ENCODE results near the gene RAB6B.

The RAB6B gene

DNA sequence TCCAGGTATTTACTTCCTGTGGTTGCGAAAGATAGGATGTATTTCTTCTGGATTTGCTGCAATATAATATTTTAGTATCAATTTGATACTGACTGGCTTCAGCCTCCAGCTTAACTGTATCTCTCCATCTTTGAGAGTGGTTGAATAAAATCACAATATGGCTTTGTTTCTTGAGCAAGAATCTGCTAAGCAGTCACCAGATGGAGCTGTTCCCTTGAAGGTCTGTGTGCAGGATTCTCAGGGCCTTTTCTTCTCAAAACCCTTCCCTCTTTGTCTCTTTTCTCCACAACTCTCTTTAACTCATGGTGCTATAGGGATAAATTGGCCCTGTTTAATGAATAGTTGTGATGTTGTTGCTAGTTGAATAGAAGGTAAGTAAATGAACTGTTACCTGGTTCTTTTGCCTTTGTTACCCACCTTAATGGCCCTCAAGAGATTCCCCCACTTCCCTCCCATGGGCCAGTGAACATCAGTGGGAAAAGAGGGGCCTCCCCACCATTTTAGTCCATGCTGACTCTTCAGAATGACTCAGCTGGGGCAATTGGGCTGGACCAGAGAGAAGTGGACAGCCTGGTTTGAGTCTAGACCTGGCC lies 34.8 kb upstream of the RAB6B start:
- peak; percentile 64 for DNase-seq (ENCODE audit: low read depth, low spot score)

DNA sequence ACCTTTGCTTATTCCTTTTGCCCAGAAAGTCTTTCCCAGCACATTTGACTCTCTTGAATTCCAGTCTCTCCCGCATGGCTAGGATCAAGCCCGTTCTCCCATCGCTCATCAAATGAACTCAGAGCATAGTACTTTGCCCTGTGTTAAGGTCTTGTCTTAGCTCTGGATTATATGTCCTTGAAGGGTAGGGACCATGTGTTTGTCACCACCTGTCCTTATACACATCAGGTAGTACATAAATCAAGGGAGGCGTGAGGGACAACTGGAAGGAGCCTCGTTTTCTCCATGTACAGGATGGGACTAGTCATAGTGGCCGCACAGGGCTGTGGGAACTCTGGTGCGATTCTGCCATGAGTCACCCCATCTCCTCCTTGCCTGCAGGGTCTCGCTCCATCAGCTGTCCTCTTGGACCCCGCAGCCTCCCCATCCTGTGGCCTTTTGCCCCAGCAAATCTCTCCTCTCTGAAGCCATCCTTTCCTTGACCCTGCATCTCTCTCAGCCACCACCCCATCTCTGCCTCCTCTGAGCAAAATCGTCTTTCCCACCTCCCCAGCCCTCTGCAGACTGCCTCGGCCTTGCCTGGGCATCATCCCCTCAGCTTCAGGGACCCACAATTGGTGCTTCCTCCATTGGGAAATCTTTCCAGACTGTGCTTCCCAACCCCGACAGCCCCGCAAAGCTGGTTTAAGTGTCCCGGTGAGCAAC lies 33.4 kb upstream of the RAB6B start:
- no peak for DNase-seq (ENCODE audit: low read depth, low spot score)

GRCh38 chr3:133928136-133928893 lies 32.6 kb upstream of the RAB6B start:
- no peak for DNase-seq (ENCODE audit: low read depth, low spot score)

GRCh38 chr3:133927540-133928066 lies 31.9 kb upstream of the RAB6B start:
- DNase-seq (ENCODE audit: low read depth, low spot score), result no peak

- DNase-seq (ENCODE audit: low read depth, low spot score), result no peak
Observed at GRCh38 chr3:133926736-133927539, 31.3 kb upstream of the RAB6B start.

DNA sequence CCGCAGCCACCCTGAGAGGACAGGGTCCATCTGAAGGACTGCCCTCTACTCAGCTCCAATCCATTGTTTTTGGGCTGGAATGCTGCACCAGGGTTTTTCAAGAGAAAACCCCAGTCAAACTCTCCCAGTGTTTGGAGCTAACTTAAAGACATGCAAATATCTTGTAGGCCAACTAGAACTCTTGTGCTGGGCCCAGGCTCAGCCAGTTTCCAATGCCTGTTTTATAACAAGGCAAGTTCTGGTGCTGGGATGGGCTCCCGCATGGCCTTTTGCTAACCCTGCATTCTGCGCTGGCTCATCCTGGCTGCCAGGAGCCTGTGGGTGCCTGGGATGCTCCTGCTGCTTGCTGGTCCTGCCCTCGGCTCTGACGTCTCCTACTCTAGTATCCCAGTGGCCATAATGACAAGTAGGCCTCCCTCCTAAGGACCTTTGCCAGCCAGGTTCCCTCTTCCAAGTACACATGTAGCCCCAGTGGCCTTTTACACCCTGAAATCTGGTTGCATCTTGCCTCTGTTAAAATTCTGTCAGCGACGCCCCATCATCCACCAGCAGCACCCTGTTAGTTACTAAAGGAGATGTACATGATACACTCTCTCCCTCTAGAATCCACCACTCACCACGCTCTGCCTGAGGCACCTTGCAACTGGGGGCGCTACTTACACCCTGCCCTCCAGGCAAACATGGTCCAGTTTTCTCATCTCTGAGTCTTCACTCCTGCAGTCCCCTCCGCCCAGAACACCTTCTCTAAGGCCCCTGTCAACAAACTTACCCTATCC lies 30.5 kb upstream of the RAB6B start:
- DNase-seq (ENCODE audit: low read depth, low spot score), result no peak

- DNase-seq (ENCODE audit: low read depth, low spot score), result no peak
Observed at GRCh38 chr3:133924041-133924440, 28.4 kb upstream of the RAB6B start.

DNA sequence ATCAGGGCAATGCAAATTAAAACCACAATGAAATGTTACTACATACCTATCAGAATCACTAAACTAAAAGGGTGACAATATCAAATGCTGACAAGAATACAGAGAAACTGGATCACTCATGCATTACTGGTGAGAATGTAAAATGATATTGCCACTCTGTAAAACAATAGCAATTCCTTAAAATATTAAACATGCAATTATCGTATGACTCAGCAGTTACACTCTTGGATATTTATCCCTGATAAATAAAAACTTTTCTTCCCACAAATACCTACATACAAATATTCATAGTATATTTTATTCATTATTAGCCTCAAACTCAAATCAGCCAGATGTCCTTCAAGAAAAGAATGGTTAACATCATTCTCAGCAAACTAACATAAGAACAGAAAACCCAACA lies 25.9 kb upstream of the RAB6B start:
- no peak for DNase-seq (ENCODE audit: low read depth, low spot score)

DNA sequence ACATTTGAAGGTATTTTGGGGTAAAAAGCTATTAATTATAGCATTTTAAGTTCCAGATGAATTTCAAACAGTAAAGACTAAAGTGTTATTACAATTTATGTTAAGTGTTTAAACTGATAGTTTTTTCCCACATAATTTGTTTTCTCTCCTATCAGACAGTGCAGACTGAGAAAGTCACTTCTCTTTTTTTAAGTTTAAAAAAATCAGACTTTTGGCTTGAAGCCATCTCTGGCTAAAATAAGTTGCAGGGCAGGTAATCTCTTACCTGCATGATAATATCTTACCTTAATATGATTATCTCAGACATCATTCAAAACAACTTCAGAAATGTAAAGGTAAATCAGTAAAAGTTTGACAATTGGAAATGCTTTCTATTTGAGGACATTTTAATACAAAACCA lies 21.5 kb upstream of the RAB6B start:
- no peak for DNase-seq (ENCODE audit: low read depth, low spot score)

DNA sequence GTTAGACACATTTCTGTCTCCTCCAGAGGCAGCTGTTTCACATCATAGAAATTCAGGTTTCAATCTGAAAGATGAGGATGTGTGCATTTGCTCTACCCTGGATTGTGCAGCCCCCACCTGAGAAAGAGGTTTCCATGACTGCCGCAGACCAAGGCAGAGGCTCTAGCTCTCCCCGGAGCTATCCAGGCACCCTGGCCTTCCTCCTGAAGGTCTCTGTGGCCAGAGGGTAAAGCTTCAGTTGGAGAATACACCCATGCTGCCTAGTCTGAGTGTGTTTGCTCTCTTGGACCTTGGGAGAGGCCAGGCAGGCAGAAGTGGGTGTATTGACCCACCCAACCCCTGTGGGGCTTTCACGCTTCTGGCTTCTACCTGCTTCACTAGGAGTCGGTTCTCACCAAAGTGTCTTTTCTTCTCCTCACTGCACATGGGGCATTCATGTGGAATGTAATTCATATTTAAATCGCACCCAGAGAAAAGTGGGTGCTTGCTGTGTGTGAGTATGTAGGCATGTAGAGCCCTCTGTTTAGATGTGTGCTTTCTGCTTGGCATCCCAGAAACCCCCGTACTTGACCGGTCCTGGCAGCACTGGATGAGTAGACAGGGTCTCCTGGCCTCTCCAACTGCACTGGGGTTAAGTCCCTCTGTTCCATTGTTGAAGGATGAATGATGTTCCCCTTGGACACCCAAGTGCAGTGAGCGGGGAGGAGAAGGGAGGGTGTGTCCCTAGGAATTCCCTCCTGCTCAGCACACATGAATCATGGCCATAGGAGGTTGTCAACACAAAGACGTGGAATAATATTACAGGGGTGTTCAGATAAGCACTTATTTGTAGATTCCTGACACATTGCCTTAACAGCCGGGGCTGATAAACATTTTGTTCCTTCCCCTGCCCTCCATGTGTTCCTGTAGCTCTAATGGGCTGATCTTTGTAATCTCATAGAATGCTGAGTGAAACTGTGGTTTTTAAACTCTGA lies 20.3 kb upstream of the RAB6B start:
- DNase-seq (ENCODE audit: low read depth, low spot score), result no peak

GRCh38 chr3:133914839-133915600 lies 19.3 kb upstream of the RAB6B start:
- no peak for DNase-seq (ENCODE audit: low read depth, low spot score)

DNA sequence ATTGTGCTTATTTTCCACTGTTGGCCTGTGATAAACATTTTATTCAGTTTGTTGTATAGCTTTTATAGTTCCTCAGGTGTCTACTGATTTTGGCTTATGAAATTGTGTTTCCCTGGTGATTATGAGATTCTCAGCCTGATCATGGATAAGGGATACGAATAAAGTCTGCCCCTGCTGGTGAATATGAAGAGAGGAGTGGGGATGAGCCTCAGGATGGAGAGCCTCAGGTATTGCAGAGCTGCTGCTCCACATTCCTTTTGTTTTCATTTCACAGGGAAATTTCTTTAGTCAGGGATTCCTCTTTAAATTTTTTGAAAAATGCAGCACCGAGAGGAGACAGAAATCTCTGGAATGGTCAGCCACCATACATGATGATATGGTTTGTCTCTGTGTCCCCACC lies 14.7 kb upstream of the RAB6B start:
- no peak for DNase-seq (ENCODE audit: low read depth, low spot score)

- no peak for DNase-seq (ENCODE audit: low read depth, low spot score)
Observed at GRCh38 chr3:133905376-133905775, 9.7 kb upstream of the RAB6B start.

GRCh38 chr3:133901847-133902246 lies 6.2 kb upstream of the RAB6B start:
- no peak for DNase-seq (ENCODE audit: low read depth, low spot score)

DNA sequence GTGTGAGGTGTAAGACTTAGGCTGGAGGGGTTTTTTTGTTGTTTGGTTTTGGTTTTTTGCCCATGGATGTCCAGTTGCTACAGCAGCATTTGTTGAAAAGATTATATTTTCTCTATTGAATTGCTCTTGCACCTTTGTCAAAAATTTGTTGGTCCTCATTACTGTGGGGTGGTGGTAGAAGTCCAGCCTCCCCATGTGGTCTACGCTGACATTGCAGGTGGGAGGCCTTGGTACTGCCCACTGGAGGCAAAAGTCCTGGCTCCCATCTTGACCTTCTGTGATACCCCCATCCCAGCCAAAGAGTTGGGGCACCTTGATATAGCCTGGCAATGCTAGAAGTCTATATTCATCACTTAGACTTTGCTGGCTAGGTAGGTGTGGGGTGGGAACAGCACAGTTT lies 5.4 kb upstream of the RAB6B start:
- no peak for DNase-seq (ENCODE audit: low read depth, low spot score)

DNA sequence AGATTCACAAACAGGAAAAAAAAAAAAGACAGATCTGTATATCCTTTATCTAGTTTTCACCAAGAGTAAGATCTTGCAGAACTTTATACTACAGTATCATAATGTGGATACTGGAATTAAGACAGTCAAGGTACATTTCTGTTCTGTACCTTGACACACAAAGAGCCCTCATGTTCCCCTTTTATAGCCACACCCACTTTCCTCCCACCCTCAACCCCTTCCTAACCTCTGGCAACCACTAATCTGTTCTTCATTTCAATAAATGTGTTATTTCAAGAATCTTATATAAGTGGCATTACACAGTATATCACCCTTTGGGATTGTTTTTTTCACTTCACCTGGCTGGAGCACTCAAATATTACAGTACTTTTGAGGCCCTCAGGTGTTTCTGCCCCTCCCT lies 3.6 kb upstream of the RAB6B start:
- DNase-seq (ENCODE audit: low read depth, low spot score), result no peak

- no peak for DNase-seq (ENCODE audit: low read depth, low spot score)
Observed at GRCh38 chr3:133897547-133897946, 1.9 kb upstream of the RAB6B start.

DNA sequence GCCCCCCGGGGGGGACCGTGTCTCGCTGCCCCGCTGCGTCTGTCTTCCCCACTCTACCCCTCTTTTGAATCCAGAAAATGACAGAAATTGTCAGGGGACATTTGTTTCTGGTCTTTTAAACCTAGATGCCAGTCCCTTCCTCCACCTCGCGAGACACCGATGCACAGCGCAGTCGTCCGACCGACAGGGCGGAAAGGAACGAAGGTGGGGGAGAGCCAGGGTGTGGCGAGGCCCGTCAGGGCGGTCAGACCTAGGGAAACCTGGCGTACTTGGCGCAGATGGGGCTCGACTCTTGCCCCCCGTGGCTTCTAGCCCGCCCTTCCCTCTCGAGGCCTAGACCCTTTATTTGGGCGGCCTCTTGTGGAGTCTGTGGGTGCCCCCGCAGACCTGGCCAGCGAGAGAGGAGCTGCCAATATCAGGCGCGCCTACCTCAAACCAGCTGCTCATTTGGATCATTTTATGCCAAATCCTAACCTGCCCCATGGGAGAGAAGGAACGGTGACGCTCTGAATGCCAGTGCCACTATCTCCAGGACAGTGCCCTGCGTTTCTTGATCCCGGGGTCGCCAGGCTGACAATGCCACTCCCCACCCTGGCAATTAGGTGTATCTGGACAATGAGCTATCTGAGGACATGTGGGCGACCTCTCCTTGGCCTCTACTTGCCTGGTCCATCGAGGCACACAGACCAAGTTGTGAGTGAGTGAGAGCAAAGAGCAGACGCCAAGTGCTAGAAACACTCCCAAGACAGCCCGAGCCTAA lies 500 bp upstream of the RAB6B start:
- DNase-seq (ENCODE audit: low read depth, low spot score), result no peak

All from smooth muscle cell of the brain vasculature (primary cell).